HG03039 (cell line): ENCODE data around the gene YBX3.
A peak's percentile ranks its signal among the peaks of the same experiment; 100 is the strongest.
"Not testable (repeated sequence)": the region's sequence is repeated elsewhere in the genome, so short reads cannot be mapped to it uniquely, and the experiment has no call there.

Experiments used
- ATAC-seq: cut with Tn5 transposase; IDR thresholded peaks from one replicate; pipeline ENCODE4 v1.9.1; 2021; ENCODE audit warnings: mild to moderate bottlenecking, moderate library complexity; ENCODE audit not compliant: unreplicated experiment

The YBX3 gene

GRCh38 chr12:10722905-10723746, at the start of gene YBX3:
Gene YBX3, minus strand, starts transcription at chr12:10723323. Its CDS starts 212 bp downstream, at chr12:10723111.
- peak; percentile 51 for ATAC-seq

- no peak for ATAC-seq
These were observed 48.1 kb upstream of the YBX3 start for GRCh38 chr12:10771132-10771733.

- ATAC-seq = no peak
These were observed 36.5 kb upstream of the YBX3 start for GRCh38 chr12:10759657-10760056.

GRCh38 chr12:10756194-10756593, 33.1 kb upstream of the YBX3 start:
- ATAC-seq = no peak

GRCh38 chr12:10753059-10753458, 29.9 kb upstream of the YBX3 start:
- no peak for ATAC-seq

GRCh38 chr12:10750385-10750727, 27.2 kb upstream of the YBX3 start:
- ATAC-seq = no peak

GRCh38 chr12:10749700-10750384, 26.7 kb upstream of the YBX3 start:
- peak; percentile 87 for ATAC-seq

GRCh38 chr12:10747730-10748129, 24.6 kb upstream of the YBX3 start:
- ATAC-seq = no peak

- ATAC-seq = not testable (repeated sequence)
These were observed 20.3 kb upstream of the YBX3 start for GRCh38 chr12:10743420-10743819.

GRCh38 chr12:10741845-10742244, 18.7 kb upstream of the YBX3 start:
- no peak for ATAC-seq

GRCh38 chr12:10740182-10740581, 17.1 kb upstream of the YBX3 start:
- no peak for ATAC-seq

- no peak for ATAC-seq
These were observed 16.3 kb upstream of the YBX3 start for GRCh38 chr12:10739157-10740118.

GRCh38 chr12:10737249-10737648, 14.1 kb upstream of the YBX3 start:
- no peak for ATAC-seq

GRCh38 chr12:10736463-10736862, 13.3 kb upstream of the YBX3 start:
- no peak for ATAC-seq

- no peak for ATAC-seq
These were observed 12.3 kb upstream of the YBX3 start for GRCh38 chr12:10735428-10735827.

- no peak for ATAC-seq
These were observed 9.4 kb upstream of the YBX3 start for GRCh38 chr12:10732549-10732948.

- ATAC-seq = no peak
These were observed 8.9 kb upstream of the YBX3 start for GRCh38 chr12:10732066-10732465.

GRCh38 chr12:10730559-10730958, 7.4 kb upstream of the YBX3 start:
- no peak for ATAC-seq

- no peak for ATAC-seq
These were observed 5.0 kb upstream of the YBX3 start for GRCh38 chr12:10728091-10728490.

GRCh38 chr12:10726945-10727344, 3.8 kb upstream of the YBX3 start:
- ATAC-seq = no peak

GRCh38 chr12:10725003-10725402, 1.9 kb upstream of the YBX3 start:
- no peak for ATAC-seq
